Measurements from ENCODE around the gene OR13C9.
"Not testable (repeated sequence)": the region's sequence is repeated elsewhere in the genome, so short reads cannot be mapped to it uniquely, and the experiment has no call there.

The OR13C9 gene

GRCh38 chr9:104618104-104618503, at the start of gene OR13C9:
OR13C9 (minus strand) TSS chr9:104618204; CDS start chr9:104618204, 0 bp downstream.
- DNase-seq = no peak

- DNase-seq = no peak
Observed at GRCh38 chr9:104658496-104659195, 40.6 kb upstream of the OR13C9 start.

GRCh38 chr9:104635456-104635855, 17.5 kb upstream of the OR13C9 start:
- DNase-seq = no peak

GRCh38 chr9:104633976-104634520, 16.0 kb upstream of the OR13C9 start:
- no peak for DNase-seq

GRCh38 chr9:104625964-104626363, 8.0 kb upstream of the OR13C9 start:
- not testable (repeated sequence) for DNase-seq

- DNase-seq = no peak
Observed at GRCh38 chr9:104617418-104617817, 586 bp downstream of the OR13C9 start.

GRCh38 chr9:104611213-104611612, 6.8 kb downstream of the OR13C9 start:
- DNase-seq = no peak

- DNase-seq = no peak
Observed at GRCh38 chr9:104608336-104608735, 9.7 kb downstream of the OR13C9 start.

- DNase-seq = no peak
Observed at GRCh38 chr9:104606152-104606551, 11.9 kb downstream of the OR13C9 start.

- DNase-seq = not testable (repeated sequence)
Observed at GRCh38 chr9:104605527-104605926, 12.5 kb downstream of the OR13C9 start, which contains the start of gene OR13C2. OR13C2 (minus strand) TSS chr9:104605627; CDS start chr9:104605627, 0 bp downstream.

GRCh38 chr9:104604801-104605200, 13.2 kb downstream of the OR13C9 start:
- no peak for DNase-seq

GRCh38 chr9:104599313-104599712, 18.7 kb downstream of the OR13C9 start, which contains the start of gene OR13C5:
OR13C5 (minus strand) TSS chr9:104599413; CDS start chr9:104599413, 0 bp downstream.
- DNase-seq = not testable (repeated sequence)

GRCh38 chr9:104598749-104599148, 19.3 kb downstream of the OR13C9 start:
- not testable (repeated sequence) for DNase-seq

GRCh38 chr9:104589626-104590025, 28.4 kb downstream of the OR13C9 start:
- no peak for DNase-seq

GRCh38 chr9:104586496-104587180, 31.4 kb downstream of the OR13C9 start:
- no peak for DNase-seq

GRCh38 chr9:104580562-104580961, 37.4 kb downstream of the OR13C9 start:
- DNase-seq = no peak

GRCh38 chr9:104577263-104577662, 40.7 kb downstream of the OR13C9 start:
- DNase-seq = no peak

GRCh38 chr9:104575456-104575855, 42.5 kb downstream of the OR13C9 start:
- DNase-seq = no peak

- no peak for DNase-seq
Observed at GRCh38 chr9:104572612-104573011, 45.4 kb downstream of the OR13C9 start.

- DNase-seq = no peak
Observed at GRCh38 chr9:104568868-104569267, 49.1 kb downstream of the OR13C9 start, which contains the start of gene OR13C8. OR13C8 (plus strand) TSS chr9:104569168; CDS start chr9:104569168, 0 bp downstream.
